ENCODE data around the gene DEK. TPM values are rescaled to one million over a fixed set of nuclear protein-coding genes. Genes with fewer than 3 reads are reported as not detected.
"Not testable (repeated sequence)": the region's sequence is repeated elsewhere in the genome, so short reads cannot be mapped to it uniquely, and the experiment has no call there.

DEK gene
- total RNA-seq, 1 experiment from 2014 or later, result 153 TPM

- in situ Hi-C loops (cut with HindIII; ENCODE audit: low pct_unique_long_range_greater_than_20kb, low sequenced_read_pairs), result no loop called here
- no peak for DNase-seq (ENCODE audit: low read depth)
Observed at GRCh38 chr6:18214003-18214402, 50.3 kb downstream of the DEK start.

- DNase-seq (ENCODE audit: low read depth), result no peak
- in situ Hi-C loops (cut with HindIII; ENCODE audit: low pct_unique_long_range_greater_than_20kb, low sequenced_read_pairs), result no loop called here
Observed at GRCh38 chr6:18213439-18213838, 50.9 kb downstream of the DEK start.

DNA sequence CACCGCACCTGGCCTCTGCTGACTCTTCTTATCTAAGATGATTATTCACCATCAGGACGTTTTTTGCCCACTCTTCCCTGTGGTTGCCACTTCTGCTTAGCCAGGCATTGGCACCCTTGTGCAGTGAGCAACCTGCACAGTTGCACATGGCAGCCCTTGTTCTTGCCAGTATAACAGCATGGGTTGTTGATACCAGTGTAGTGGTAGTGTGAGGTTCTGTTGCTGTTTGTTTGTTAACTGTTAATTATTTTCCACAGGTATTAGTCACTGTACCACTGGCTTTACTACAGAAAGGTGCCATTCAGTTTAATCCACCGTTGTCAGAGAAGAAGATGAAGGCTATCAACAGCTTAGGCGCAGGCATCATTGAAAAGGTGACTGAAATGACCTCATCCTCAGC, 52.1 kb downstream of the DEK start:
- in situ Hi-C loops (cut with HindIII; ENCODE audit: low pct_unique_long_range_greater_than_20kb, low sequenced_read_pairs), result no loop called here
- DNase-seq (ENCODE audit: low read depth), result peak; percentile 11

DNA sequence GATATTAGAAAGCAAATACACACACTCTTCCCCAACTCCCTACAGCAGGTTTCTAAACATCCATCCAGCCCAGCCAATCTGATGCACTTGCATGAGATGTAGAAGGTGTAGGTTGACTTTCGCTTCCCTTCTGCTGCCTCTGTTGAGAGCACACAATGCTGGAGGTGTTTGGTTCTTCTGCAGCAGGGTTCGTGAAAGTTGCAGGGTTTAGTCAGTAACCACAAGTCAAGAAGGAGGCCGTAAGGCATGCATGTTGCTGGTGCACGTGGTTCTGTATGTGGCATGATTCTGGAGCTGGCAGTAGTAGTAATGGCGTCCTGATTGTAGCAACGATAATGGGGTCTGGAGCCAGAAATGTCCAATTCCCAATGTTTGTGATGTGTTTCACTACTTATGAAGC, 53.0 kb downstream of the DEK start:
- in situ Hi-C loops (cut with HindIII; ENCODE audit: low pct_unique_long_range_greater_than_20kb, low sequenced_read_pairs), result no loop called here
- DNase-seq (ENCODE audit: low read depth), result no peak

DNA sequence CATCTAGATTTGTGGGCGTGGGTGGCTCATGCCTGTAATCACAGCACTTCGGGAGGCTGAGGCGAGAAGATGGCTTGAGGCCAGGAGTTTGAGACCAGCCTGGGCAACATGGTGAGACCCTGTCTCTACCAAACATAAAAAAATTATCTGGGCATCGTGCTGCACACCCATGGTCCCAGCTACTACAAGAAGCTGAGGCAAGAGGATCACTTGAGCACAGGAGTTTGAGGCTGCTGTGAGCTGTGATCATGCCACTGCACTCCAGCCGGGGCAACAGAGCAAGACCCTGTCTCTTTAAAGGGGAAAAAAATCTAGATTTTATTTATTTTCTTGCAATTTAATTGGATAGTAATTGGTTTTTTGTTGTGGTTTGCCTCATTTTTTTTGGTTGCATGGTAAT, 53.6 kb downstream of the DEK start:
- DNase-seq (ENCODE audit: low read depth), result no peak
- in situ Hi-C loops (cut with HindIII; ENCODE audit: low pct_unique_long_range_greater_than_20kb, low sequenced_read_pairs), result no loop called here

DNA sequence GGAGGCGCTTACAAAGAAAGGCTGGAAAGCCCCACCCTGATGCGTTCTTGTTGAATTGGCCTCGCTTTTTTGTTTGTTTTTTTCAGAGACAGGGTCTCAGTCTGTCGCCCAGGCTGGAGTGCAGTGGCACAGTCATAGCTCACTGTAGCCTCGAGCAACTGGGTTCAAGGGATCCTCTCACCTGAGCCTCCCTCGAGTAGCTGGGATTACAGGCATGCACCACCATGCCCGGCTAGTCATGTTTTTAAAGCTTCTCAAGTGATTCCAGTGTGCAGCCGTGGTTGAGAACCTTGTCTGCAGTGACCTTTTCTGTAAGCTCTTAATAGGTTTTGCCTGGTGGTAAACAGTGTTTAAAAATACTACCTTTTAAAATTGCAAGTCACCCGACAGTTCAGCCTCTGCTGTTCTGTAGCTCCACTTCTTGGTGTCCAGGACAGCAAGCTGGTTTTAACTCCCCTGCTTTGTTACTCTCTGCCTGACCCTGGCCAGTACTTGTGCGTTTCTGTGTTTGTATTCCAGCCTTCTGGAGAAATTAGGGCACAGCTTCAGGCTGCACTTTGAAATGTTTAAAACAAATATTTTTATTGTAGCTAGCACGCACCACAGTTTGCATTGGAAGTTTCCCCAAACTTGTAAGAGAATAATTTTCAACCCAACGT, 54.7 kb downstream of the DEK start:
- in situ Hi-C loops (cut with HindIII; ENCODE audit: low pct_unique_long_range_greater_than_20kb, low sequenced_read_pairs), result no loop called here
- DNase-seq (ENCODE audit: low read depth), result no peak

GRCh38 chr6:18208778-18209177, 55.6 kb downstream of the DEK start:
- in situ Hi-C loops (cut with HindIII; ENCODE audit: low pct_unique_long_range_greater_than_20kb, low sequenced_read_pairs); DNase-seq (ENCODE audit: low read depth): not testable (repeated sequence)

GRCh38 chr6:18207949-18208348, 56.4 kb downstream of the DEK start:
- DNase-seq (ENCODE audit: low read depth), result no peak
- in situ Hi-C loops (cut with HindIII; ENCODE audit: low pct_unique_long_range_greater_than_20kb, low sequenced_read_pairs), result no loop called here

GRCh38 chr6:18207438-18207837, 56.9 kb downstream of the DEK start:
- in situ Hi-C loops (cut with HindIII; ENCODE audit: low pct_unique_long_range_greater_than_20kb, low sequenced_read_pairs), result no loop called here
- DNase-seq (ENCODE audit: low read depth), result no peak

DNA sequence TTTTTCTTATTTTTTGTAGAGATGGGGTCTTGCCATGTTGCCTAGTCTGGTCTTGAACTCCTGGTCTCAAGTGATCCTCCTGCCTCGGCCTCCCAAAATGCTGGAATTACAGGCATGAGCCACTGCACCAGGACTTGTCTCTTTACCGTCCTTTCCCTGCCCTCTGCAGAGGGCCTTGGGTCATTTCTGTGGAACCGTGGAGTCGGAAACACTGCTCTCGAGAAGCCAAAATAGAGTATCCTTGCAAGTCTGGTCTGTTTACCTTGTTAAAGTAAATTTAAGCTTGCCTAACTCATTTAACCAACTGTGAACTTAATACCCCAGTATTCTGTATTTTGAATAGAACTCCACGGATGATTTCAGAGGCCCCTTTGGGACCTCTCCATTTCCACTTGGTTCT, 57.7 kb downstream of the DEK start:
- in situ Hi-C loops (cut with HindIII; ENCODE audit: low pct_unique_long_range_greater_than_20kb, low sequenced_read_pairs), result no loop called here
- no peak for DNase-seq (ENCODE audit: low read depth)

GRCh38 chr6:18204691-18205090, 59.6 kb downstream of the DEK start:
- DNase-seq (ENCODE audit: low read depth), result no peak
- in situ Hi-C loops (cut with HindIII; ENCODE audit: low pct_unique_long_range_greater_than_20kb, low sequenced_read_pairs), result no loop called here

GRCh38 chr6:18203786-18204185, 60.5 kb downstream of the DEK start:
- in situ Hi-C loops (cut with HindIII; ENCODE audit: low pct_unique_long_range_greater_than_20kb, low sequenced_read_pairs), result no loop called here
- no peak for DNase-seq (ENCODE audit: low read depth)

DNA sequence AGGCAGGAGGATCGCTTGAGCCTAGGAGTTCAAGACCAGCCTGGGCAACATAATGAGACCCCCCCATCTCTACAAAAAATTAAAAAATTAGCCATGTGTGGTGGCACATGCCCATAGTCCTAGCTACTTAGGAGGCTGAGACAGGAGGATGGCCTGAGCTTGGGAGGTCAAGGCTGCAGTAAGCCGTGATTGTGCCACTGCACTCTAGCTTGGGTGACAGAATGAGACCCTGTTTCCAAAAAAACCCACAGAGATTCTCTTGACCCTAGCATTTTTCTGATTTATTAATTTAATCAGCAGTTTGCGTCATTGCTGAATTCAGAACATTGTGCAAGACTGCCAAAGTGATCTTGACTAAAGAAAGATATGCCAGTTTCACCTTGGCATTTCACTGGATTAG, 72.3 kb downstream of the DEK start:
- in situ Hi-C loops (cut with HindIII; ENCODE audit: low pct_unique_long_range_greater_than_20kb, low sequenced_read_pairs), result no loop called here

DNA sequence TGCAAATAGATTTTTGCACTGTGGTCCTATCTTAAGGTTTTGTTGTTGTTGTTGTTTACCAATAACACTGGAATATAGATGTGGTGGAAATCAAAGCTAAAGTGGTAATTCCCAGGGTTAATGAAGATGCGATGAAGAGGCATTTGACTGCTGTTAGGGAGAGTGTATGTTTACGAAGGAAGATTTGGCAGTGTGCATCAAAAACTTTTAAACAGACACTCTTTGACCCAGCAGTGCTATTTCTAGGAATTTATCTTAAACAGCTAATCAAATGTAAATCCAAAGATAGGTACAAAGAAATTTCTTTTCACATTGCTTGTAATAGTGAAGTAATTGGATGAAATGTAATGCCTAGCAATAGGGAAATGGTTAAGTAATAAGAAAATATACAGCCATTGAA, 75.1 kb downstream of the DEK start:
- DNase-seq (ENCODE audit: low read depth), result no peak
- in situ Hi-C loops (cut with HindIII; ENCODE audit: low pct_unique_long_range_greater_than_20kb, low sequenced_read_pairs), result no loop called here

More for the DNA sequence above, 72.3 kb downstream of the DEK start:
- no peak for DNase-seq (ENCODE audit: low read depth)

- in situ Hi-C loops (cut with HindIII; ENCODE audit: low pct_unique_long_range_greater_than_20kb, low sequenced_read_pairs), result no loop called here
- no peak for DNase-seq (ENCODE audit: low read depth)
Observed at GRCh38 chr6:18187701-18188100, 76.6 kb downstream of the DEK start.

GRCh38 chr6:18186540-18187250, 77.6 kb downstream of the DEK start:
- in situ Hi-C loops (cut with HindIII; ENCODE audit: low pct_unique_long_range_greater_than_20kb, low sequenced_read_pairs), result no loop called here
- peak; percentile 6 for DNase-seq (ENCODE audit: low read depth)

DNA sequence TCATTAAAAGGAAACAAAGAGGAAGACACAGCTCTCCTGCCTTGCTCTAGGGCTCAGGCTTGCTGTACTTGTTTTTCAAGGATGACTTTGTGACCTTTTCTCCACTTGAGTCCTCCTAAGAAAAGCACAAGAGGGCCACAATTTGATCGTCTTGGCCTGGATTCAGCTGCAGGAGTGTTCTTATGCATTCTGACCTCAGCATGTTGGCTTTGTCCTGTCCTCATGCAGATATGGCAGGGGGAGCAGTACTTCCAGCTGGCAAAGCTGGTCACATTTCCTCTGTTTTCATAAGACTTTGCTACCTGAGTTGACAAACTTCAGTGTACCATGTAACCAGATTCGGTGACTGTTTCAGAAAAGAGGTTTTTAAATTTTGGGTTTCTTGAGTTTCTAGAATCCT, 78.3 kb downstream of the DEK start:
- in situ Hi-C loops (cut with HindIII; ENCODE audit: low pct_unique_long_range_greater_than_20kb, low sequenced_read_pairs), result no loop called here
- no peak for DNase-seq (ENCODE audit: low read depth)

DNA sequence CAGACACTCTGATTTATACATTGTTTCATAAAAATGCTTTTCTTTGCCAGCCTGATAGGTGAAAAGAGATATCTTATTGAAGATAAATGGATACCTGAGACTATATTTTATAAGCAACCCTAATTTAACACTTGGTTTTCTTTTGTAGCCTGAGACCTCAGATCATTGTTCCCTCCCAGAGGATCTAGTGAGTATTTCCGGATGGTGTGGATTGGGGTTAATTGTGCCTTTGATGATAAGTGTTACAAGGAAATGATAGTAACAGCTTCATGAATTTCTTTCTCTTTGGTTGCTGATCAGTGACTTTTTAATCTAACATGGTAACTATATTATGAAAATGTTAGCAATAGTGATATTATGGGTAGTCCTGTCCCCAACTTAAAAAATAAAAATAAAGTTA, 78.7 kb downstream of the DEK start:
- in situ Hi-C loops (cut with HindIII; ENCODE audit: low pct_unique_long_range_greater_than_20kb, low sequenced_read_pairs), result no loop called here
- no peak for DNase-seq (ENCODE audit: low read depth)

GRCh38 chr6:18183766-18184165, 80.6 kb downstream of the DEK start:
- no peak for DNase-seq (ENCODE audit: low read depth)
- in situ Hi-C loops (cut with HindIII; ENCODE audit: low pct_unique_long_range_greater_than_20kb, low sequenced_read_pairs), result no loop called here

DNA sequence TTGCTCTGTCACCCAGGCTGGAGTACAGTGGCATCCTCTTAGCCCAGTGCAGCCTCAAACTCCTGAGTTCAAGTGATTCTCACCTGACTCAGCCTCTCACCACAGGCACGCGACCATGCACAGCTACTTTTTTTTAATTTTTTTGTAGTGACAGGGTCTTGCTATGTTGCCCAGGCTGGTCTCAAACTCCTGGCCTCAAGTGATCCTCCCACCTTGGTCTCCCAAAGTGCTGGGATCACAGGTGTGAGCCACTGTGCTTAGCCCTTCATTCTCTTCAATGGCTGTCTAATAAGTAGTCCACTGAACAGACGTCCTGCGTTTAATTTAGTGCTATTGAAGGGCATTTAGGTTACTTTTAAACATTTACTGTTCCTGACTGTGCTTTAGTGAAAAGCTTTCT, 81.8 kb downstream of the DEK start:
- no peak for DNase-seq (ENCODE audit: low read depth)

More for the DNA sequence above, 81.8 kb downstream of the DEK start:
- in situ Hi-C loops (cut with HindIII; ENCODE audit: low pct_unique_long_range_greater_than_20kb, low sequenced_read_pairs), result no loop called here

Measured in Caki2 (cell line).